ENCODE results near the gene BEAN1.

GRCh38 chr16:66427871-66428681 lies 981 bp downstream of the BEAN1 start:
- TF ChIP-seq CTCF (IDR thresholded peaks at IDR 0.05; ENCODE audit: low read depth, low read length) = no peak
- no peak for TF ChIP-seq POLR2A (IDR thresholded peaks at IDR 0.05; ENCODE audit: extremely low read depth, insufficient read length)

All from NB4 (cell line).